Suprapubic skin (tissue), 4 donors: ENCODE results near the gene HMCN1.

Experiments
- CTCF ChIP-seq, 2 donors: fragments of 200-600 bp in 1 of 2; fragments of 450-650 bp in 1 of 2; sonication (generic) in 1 of 2; IDR thresholded peaks; one replicate each; pipeline ENCODE4 v1.5.1; 2016 to 2019; ENCODE audit warnings: antibody characterized with exemption in 2 of 2, mild to moderate bottlenecking in 1 of 2, moderate library complexity in 1 of 2
- EP300 ChIP-seq: sonication (generic); formaldehyde crosslinking; IDR thresholded peaks from one replicate; pipeline ENCODE4 v1.6.1; 2017; ENCODE audit warnings: antibody characterized with exemption
- POLR2A ChIP-seq, 2 donors: fragments of 450-650 bp; IDR thresholded peaks; one replicate each; pipeline ENCODE4 v1.6.1; 2017; ENCODE audit warnings: antibody characterized with exemption in 2 of 2, mild to moderate bottlenecking in 2 of 2, moderate library complexity in 2 of 2
- POLR2AphosphoS5 ChIP-seq, 3 donors: sonication (generic); formaldehyde crosslinking; IDR thresholded peaks; one replicate each; pipeline ENCODE4 v1.6.1; 2017; ENCODE audit warnings: antibody characterized with exemption in 3 of 3

GRCh38 chr1:186043296-186043695 is 309.1 kb downstream of the HMCN1 start:
- no peak for TF ChIP-seq CTCF (IDR thresholded peaks at IDR 0.05)
- no peak for TF ChIP-seq POLR2A (IDR thresholded peaks at IDR 0.05)
- no peak for TF ChIP-seq POLR2AphosphoS5 (IDR thresholded peaks at IDR 0.05)
- no peak for TF ChIP-seq EP300
